IMR-90 (cell line): ENCODE results near the gene ADCY2. TPM values are rescaled to one million over a fixed set of nuclear protein-coding genes. Genes with fewer than 3 reads are reported as not detected.

Source experiments
- ATAC-seq: fragments of 200-7000 bp; cut with Tn5 transposase; 2 replicates; pipeline ENCODE4 v1.9.1; 2020; ENCODE audit warnings: low read depth, mild to moderate bottlenecking, moderate library complexity
- BruUV-seq: library from RNA; stranded (reverse); fragments of 400-500 nt; replicated peaks from 2 replicates; lab custom pipeline; 2021; lab: Mats Ljungman, UMichigan
- CTCF ChIA-PET: fragments of 300-600 bp; formaldehyde crosslinking; extraction: SDS; loops from one replicate; lab custom pipeline; 2021; ENCODE audit warnings: antibody characterized with exemption; lab: Yijun Ruan, JAX
- POLR2A ChIA-PET: fragments of 300-600 bp; sonication (Branson Sonifier 250); formaldehyde crosslinking; loops from one replicate; lab custom pipeline; 2022; ENCODE audit warnings: antibody characterized with exemption; ENCODE audit not compliant: unreplicated experiment; lab: Charles Lee
- DNase-seq: peaks from one replicate; pipeline ENCODE4 v3.0.0; 2013
- H2AFZ ChIP-seq: replicated peaks from 2 replicates; pipeline ENCODE3; 2013; ENCODE audit warnings: low read length, mild to moderate bottlenecking; ENCODE audit not compliant: poor library complexity
- H2AK5ac ChIP-seq: 2 replicates; pipeline ENCODE4 v1.6.1; 2013; ENCODE audit warnings: low read depth, low read length, inconsistent platforms
- H2AK9ac ChIP-seq: replicated peaks from 2 replicates; pipeline ENCODE3; 2013; ENCODE audit warnings: mild to moderate bottlenecking, low read depth, low read length, moderate library complexity; ENCODE audit not compliant: poor library complexity
- H2BK120ac ChIP-seq: 2 replicates; pipeline ENCODE4 v1.6.1; 2013; ENCODE audit warnings: low read depth, low read length, inconsistent platforms
- H2BK15ac ChIP-seq: 3 replicates; pipeline ENCODE4 v1.6.1; 2013; ENCODE audit warnings: low read depth, low read length, inconsistent platforms
- H2BK20ac ChIP-seq: 2 replicates; pipeline ENCODE4 v1.6.1; 2013; ENCODE audit warnings: low read depth, mild to moderate bottlenecking, inconsistent platforms, low read length, moderate library complexity
- H2BK5ac ChIP-seq: 2 replicates; pipeline ENCODE4 v1.6.1; 2013; ENCODE audit warnings: mild to moderate bottlenecking, low read depth, low read length, inconsistent platforms; ENCODE audit not compliant: poor library complexity, severe bottlenecking
- H3K14ac ChIP-seq: replicated peaks from 2 replicates; pipeline ENCODE4 v1.6.1; 2013; ENCODE audit warnings: low read depth, low read length, inconsistent platforms
- H3K18ac ChIP-seq: 2 replicates; pipeline ENCODE4 v1.6.1; 2013; ENCODE audit warnings: low read depth, low read length, control low read depth
- H3K23ac ChIP-seq: 2 replicates; pipeline ENCODE4 v1.6.1; 2013; ENCODE audit warnings: low read depth, low read length, inconsistent platforms
- H3K27ac ChIP-seq: 2 replicates; pipeline ENCODE4 v1.5.1; 2013; ENCODE audit warnings: mild to moderate bottlenecking, control low read depth, low read length; ENCODE audit not compliant: insufficient read depth
- H3K27me3 ChIP-seq: 2 replicates; pipeline ENCODE4 v1.6.1; 2013; ENCODE audit warnings: low read length; ENCODE audit not compliant: control insufficient read depth, insufficient read depth
- H3K36me3 ChIP-seq: 2 replicates; pipeline ENCODE4 v1.6.1; 2013; ENCODE audit warnings: low read length, mixed read lengths; ENCODE audit not compliant: control insufficient read depth, insufficient read depth
- H3K4ac ChIP-seq: 2 replicates; pipeline ENCODE4 v1.6.1; 2013; ENCODE audit warnings: low read depth, low read length, inconsistent platforms
- H3K4me1 ChIP-seq: 2 replicates; pipeline ENCODE4 v1.6.1; 2013; ENCODE audit warnings: low read length, mixed read lengths; ENCODE audit not compliant: control insufficient read depth, insufficient read depth
- H3K4me2 ChIP-seq: 2 replicates; pipeline ENCODE4 v1.6.1; 2013; ENCODE audit warnings: low read depth, mild to moderate bottlenecking, control low read depth, low read length, moderate library complexity
- H3K4me3 ChIP-seq: 2 replicates; pipeline ENCODE4 v1.5.1; 2013; ENCODE audit warnings: low read depth, mild to moderate bottlenecking, control low read depth, low read length, moderate library complexity; ENCODE audit not compliant: insufficient read depth
- H3K56ac ChIP-seq: 2 replicates; pipeline ENCODE4 v1.6.1; 2013; ENCODE audit warnings: low read length, inconsistent platforms; ENCODE audit not compliant: insufficient read depth; ENCODE audit errors: extremely low read depth
- H3K79me1 ChIP-seq, 2 experiments: 2 replicates each; pipeline ENCODE4 v1.6.1; 2013; ENCODE audit warnings: low read length in 2 of 2, inconsistent platforms in 1 of 2, low read depth in 1 of 2
- H3K9ac ChIP-seq: 2 replicates; pipeline ENCODE4 v1.6.1; 2013; ENCODE audit warnings: low read depth, low read length, control low read depth
- H3K9me1 ChIP-seq: 2 replicates; pipeline ENCODE4 v1.6.1; 2013; ENCODE audit warnings: low read length, inconsistent platforms; ENCODE audit not compliant: insufficient read depth
- H3K9me3 ChIP-seq: 2 replicates; pipeline ENCODE4 v1.6.1; 2013; ENCODE audit warnings: low read length; ENCODE audit not compliant: control insufficient read depth, insufficient read depth
- H4K20me1 ChIP-seq: 2 replicates; pipeline ENCODE4 v1.6.1; 2013; ENCODE audit warnings: low read length, inconsistent platforms; ENCODE audit not compliant: insufficient read depth
- H4K5ac ChIP-seq: 2 replicates; pipeline ENCODE4 v1.6.1; 2013; ENCODE audit warnings: mild to moderate bottlenecking, low read depth, low read length, control low read depth
- H4K8ac ChIP-seq, 2 experiments: 2 replicates each; pipeline ENCODE4 v1.6.1; 2013; ENCODE audit warnings: low read depth in 2 of 2, low read length in 2 of 2, control low read depth in 1 of 2, inconsistent platforms in 1 of 2
- H4K91ac ChIP-seq: 2 replicates; pipeline ENCODE4 v1.6.1; 2013; ENCODE audit warnings: low read depth, low read length, inconsistent platforms; ENCODE audit not compliant: insufficient read depth
- BHLHE40 ChIP-seq: fragments of 150-350 bp; IDR thresholded peaks from 2 replicates; pipeline ENCODE4 v1.6.1; 2016; ENCODE audit warnings: mild to moderate bottlenecking, low read depth, low read length
- CEBPB ChIP-seq: IDR thresholded peaks from 2 replicates; pipeline ENCODE4 v1.6.1; 2012; ENCODE audit warnings: low read depth, low read length, improper control_type of control experiment
- FOS ChIP-seq: fragments of 150-350 bp; IDR thresholded peaks from 2 replicates; pipeline ENCODE4 v1.6.1; 2016; ENCODE audit warnings: low read depth, low read length
- MAFK ChIP-seq: IDR thresholded peaks from 2 replicates; pipeline ENCODE4 v1.6.1; 2012; ENCODE audit warnings: low read depth, low read length, improper control_type of control experiment
- MAZ ChIP-seq: IDR thresholded peaks from 2 replicates; pipeline ENCODE4 v1.6.1; 2012; ENCODE audit warnings: low read depth, mild to moderate bottlenecking, low read length, improper control_type of control experiment, moderate library complexity, borderline replicate concordance
- MXI1 ChIP-seq: IDR thresholded peaks from 2 replicates; pipeline ENCODE4 v1.6.1; 2012; ENCODE audit warnings: low read depth, mild to moderate bottlenecking, low read length, moderate library complexity, borderline replicate concordance
- NFE2L2 ChIP-seq: fragments of 150-350 bp; IDR thresholded peaks from 2 replicates; pipeline ENCODE4 v1.6.1; 2016; ENCODE audit warnings: low read depth, mild to moderate bottlenecking, low read length
- RAD21 ChIP-seq: IDR thresholded peaks from 2 replicates; pipeline ENCODE4 v1.6.1; 2012; ENCODE audit warnings: low read length, improper control_type of control experiment
- RCOR1 ChIP-seq: IDR thresholded peaks from 2 replicates; pipeline ENCODE4 v1.6.1; 2012; ENCODE audit warnings: mild to moderate bottlenecking, low read length, improper control_type of control experiment; ENCODE audit not compliant: insufficient replicate concordance
- RFX5 ChIP-seq: IDR thresholded peaks from 2 replicates; pipeline ENCODE4 v1.8.0; 2012; ENCODE audit warnings: low read depth, mild to moderate bottlenecking, low read length, moderate library complexity
- WGBS, 2 experiments: methylation state at CpG; one replicate each; pipeline versions ENCODE4 v1.1.5 to v1.1.7; 2013; ENCODE audit warnings: missing lambda C conversion rate in 2 of 2; ENCODE audit not compliant: insufficient read length in 1 of 2; ENCODE audit errors: extremely low coverage in 2 of 2; 5-methylcytosine and 5-hydroxymethylcytosine counted together
- dilution Hi-C: fragments of 300-500 bp; cut with HindIII; formaldehyde crosslinking; loops from one replicate; pipeline ENCODE4 v1.14.3; 2018; ENCODE audit warnings: low sequenced_read_pairs; ENCODE audit not compliant: unreplicated experiment
- in situ Hi-C: fragments of 300-500 bp; cut with MboI; formaldehyde crosslinking; loops from 3 replicates; pipeline ENCODE4 v1.14.3; 2019; ENCODE audit warnings: low sequenced_read_pairs, inconsistent platforms, mixed read lengths
- intact Hi-C: fragments of 100-400 bp; cut with micrococcal nuclease; formaldehyde crosslinking; loops from 2 replicates; pipeline ENCODE4 v1.10.0; 2022
- polyA plus RNA-seq, 3 experiments: library from polyadenylated mRNA; depleted of rRNA; stranded (reverse); fragments of >200 nt; gene quantifications; 2 replicates each; pipeline ENCODE4 v1.2.3, GENCODE V29; 2012; ENCODE audit warnings: low replicate concordance in 1 of 3
- total RNA-seq: library from RNA; depleted of rRNA; stranded (reverse); fragments of >200 nt; gene quantifications from 2 replicates; pipeline ENCODE4 v1.2.3, GENCODE V29; 2012
- TF ChIP-seq, protein P1 (sequence below): conservative IDR thresholded peaks from 2 replicates; pipeline ENCODE4 v1.5.1; 2012; ENCODE audit warnings: mild to moderate bottlenecking, low read depth, low read length, improper control_type of control experiment
- TF ChIP-seq, protein P2 (sequence below): fragments of 150-350 bp; IDR thresholded peaks from 2 replicates; pipeline ENCODE4 v1.6.1; 2016; ENCODE audit warnings: low read depth, mild to moderate bottlenecking, low read length, moderate library complexity, borderline replicate concordance
- TF ChIP-seq, protein P3 (sequence below): fragments of 150-350 bp; IDR thresholded peaks from 2 replicates; pipeline ENCODE4 v1.6.1; 2017; ENCODE audit warnings: mild to moderate bottlenecking, antibody characterized with exemption, low read length, low read depth

Gene ADCY2
- total and polyA plus RNA-seq, 2 of the 4 experiments (the other 2 are of a cell fraction) = not detected

DNA sequence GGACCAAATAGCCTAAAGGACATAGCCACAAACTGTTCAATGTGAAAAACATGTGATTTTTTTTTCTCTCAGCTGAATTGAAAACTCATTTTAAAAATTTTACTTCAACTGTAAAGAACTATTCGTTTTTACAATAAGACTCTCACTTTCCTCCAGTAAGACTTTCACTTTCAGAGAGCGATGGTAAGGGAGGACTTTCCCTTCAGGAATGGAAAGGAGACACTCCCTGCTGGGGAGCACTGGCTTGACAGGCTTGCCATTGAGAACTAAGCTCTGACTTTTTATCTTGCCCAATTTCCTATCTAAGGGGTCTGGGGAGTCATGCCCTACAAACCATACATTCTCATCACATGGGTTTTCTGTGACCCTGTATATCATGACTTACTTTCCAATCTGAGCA, 268.3 kb downstream of the ADCY2 start:
- H4K20me1 ChIP-seq = no peaks in the 10 kb centered on the region
- no peak overlapping the region for H3K4ac ChIP-seq
- H3K9ac ChIP-seq = no peak overlapping the region
- no peak overlapping the region for H3K23ac ChIP-seq
- H2AFZ ChIP-seq = no peak overlapping the region
- H3K14ac ChIP-seq = no peak overlapping the region
- in situ Hi-C loops (no loop called here), dilution Hi-C loops (no loop called here), intact Hi-C loops (no loop called here)
- peaks cover 7% of the 10 kb centered on the region for H3K9me3 ChIP-seq
- H3K27me3 ChIP-seq = no peaks in the 10 kb centered on the region
- H2BK5ac ChIP-seq = no peak overlapping the region
- TF ChIP-seq RFX5 (no peak), FOS (no peak), BHLHE40 (no peak), MAZ (no peak), RAD21 (no peak), RCOR1 (no peak), CEBPB (no peak), MAFK (no peak), MXI1 (no peak), NFE2L2 (no peak)
- TF ChIP-seq, protein P1, sequence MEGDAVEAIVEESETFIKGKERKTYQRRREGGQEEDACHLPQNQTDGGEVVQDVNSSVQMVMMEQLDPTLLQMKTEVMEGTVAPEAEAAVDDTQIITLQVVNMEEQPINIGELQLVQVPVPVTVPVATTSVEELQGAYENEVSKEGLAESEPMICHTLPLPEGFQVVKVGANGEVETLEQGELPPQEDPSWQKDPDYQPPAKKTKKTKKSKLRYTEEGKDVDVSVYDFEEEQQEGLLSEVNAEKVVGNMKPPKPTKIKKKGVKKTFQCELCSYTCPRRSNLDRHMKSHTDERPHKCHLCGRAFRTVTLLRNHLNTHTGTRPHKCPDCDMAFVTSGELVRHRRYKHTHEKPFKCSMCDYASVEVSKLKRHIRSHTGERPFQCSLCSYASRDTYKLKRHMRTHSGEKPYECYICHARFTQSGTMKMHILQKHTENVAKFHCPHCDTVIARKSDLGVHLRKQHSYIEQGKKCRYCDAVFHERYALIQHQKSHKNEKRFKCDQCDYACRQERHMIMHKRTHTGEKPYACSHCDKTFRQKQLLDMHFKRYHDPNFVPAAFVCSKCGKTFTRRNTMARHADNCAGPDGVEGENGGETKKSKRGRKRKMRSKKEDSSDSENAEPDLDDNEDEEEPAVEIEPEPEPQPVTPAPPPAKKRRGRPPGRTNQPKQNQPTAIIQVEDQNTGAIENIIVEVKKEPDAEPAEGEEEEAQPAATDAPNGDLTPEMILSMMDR = no peak
- TF ChIP-seq, protein P2, sequence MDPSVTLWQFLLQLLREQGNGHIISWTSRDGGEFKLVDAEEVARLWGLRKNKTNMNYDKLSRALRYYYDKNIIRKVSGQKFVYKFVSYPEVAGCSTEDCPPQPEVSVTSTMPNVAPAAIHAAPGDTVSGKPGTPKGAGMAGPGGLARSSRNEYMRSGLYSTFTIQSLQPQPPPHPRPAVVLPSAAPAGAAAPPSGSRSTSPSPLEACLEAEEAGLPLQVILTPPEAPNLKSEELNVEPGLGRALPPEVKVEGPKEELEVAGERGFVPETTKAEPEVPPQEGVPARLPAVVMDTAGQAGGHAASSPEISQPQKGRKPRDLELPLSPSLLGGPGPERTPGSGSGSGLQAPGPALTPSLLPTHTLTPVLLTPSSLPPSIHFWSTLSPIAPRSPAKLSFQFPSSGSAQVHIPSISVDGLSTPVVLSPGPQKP = no peak
- TF ChIP-seq, protein P3, sequence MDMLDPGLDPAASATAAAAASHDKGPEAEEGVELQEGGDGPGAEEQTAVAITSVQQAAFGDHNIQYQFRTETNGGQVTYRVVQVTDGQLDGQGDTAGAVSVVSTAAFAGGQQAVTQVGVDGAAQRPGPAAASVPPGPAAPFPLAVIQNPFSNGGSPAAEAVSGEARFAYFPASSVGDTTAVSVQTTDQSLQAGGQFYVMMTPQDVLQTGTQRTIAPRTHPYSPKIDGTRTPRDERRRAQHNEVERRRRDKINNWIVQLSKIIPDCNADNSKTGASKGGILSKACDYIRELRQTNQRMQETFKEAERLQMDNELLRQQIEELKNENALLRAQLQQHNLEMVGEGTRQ = no peak
- no peak overlapping the region for H2AK9ac ChIP-seq
- no peak overlapping the region for H2BK20ac ChIP-seq
- H2BK15ac ChIP-seq = no peak overlapping the region
- no peak overlapping the region for H3K4me3 ChIP-seq
- no peaks in the 10 kb centered on the region for H3K9me1 ChIP-seq
- H3K4me2 ChIP-seq = no peak overlapping the region
- no peaks in the 10 kb centered on the region for H3K79me1 ChIP-seq
- POLR2A ChIA-PET = no interaction called here
- H3K36me3 ChIP-seq = no peaks in the 10 kb centered on the region
- no CpG with 5 or more reads among the region's 2 CpGs for WGBS, 2 experiments
- H4K91ac ChIP-seq = no peak overlapping the region
- DNase-seq (no peak), ATAC-seq (no peak)
- no peak overlapping the region for H2AK5ac ChIP-seq
- H3K18ac ChIP-seq = no peak overlapping the region
- no TSS peak for BruUV-seq
- H4K8ac ChIP-seq = no peak overlapping the region
- no peaks in the 10 kb centered on the region for H3K4me1 ChIP-seq
- CTCF ChIA-PET = no interaction called here
- no peak overlapping the region for H3K56ac ChIP-seq
- no peak overlapping the region for H3K27ac ChIP-seq
- no peak overlapping the region for H2BK120ac ChIP-seq
- no peak overlapping the region for H4K5ac ChIP-seq
